CD8-positive, alpha-beta memory T cell (primary cell): ENCODE measurements around the gene ACP6. TPM values are rescaled to one million over a fixed set of nuclear protein-coding genes. Genes with fewer than 3 reads are reported as not detected.

Experiments
- CTCF ChIA-PET: fragments of 350-600 bp; sonication (Branson Sonifier 250); formaldehyde crosslinking; loops from one replicate; lab custom pipeline; 2021; ENCODE audit warnings: antibody characterized with exemption; lab: Charles Lee
- POLR2A ChIA-PET: fragments of 350-600 bp; sonication (Branson Sonifier 250); formaldehyde crosslinking; loops from one replicate; lab custom pipeline; 2021; ENCODE audit warnings: antibody characterized with exemption; lab: Charles Lee
- DNase-seq, 5 donors: peaks; one replicate each; pipeline versions ENCODE4 v3.0.0 to v3.0.0-alpha.2; 2020 to 2022; ENCODE audit warnings: mixed read lengths in 1 of 5
- H3K27ac ChIP-seq: one replicate; pipeline ENCODE4 v1.7.0; 2013; ENCODE audit warnings: low read depth, mild to moderate bottlenecking, low read length, moderate library complexity
- H3K27me3 ChIP-seq: 2 replicates; pipeline ENCODE4 v1.7.0; 2013; ENCODE audit warnings: low read length, mild to moderate bottlenecking; ENCODE audit not compliant: insufficient read depth, poor library complexity, severe bottlenecking
- H3K36me3 ChIP-seq: 2 replicates; pipeline ENCODE4 v1.7.0; 2013; ENCODE audit warnings: mild to moderate bottlenecking, low read length, moderate library complexity; ENCODE audit not compliant: insufficient read depth
- H3K4me1 ChIP-seq: 2 replicates; pipeline ENCODE4 v1.7.0; 2013; ENCODE audit warnings: mild to moderate bottlenecking, low read length, moderate library complexity; ENCODE audit not compliant: insufficient read depth
- H3K4me3 ChIP-seq: 2 replicates; pipeline ENCODE4 v1.7.0; 2013; ENCODE audit warnings: mild to moderate bottlenecking, low read length
- H3K9me3 ChIP-seq: 2 replicates; pipeline ENCODE4 v1.7.0; 2013; ENCODE audit warnings: mild to moderate bottlenecking, low read length
- H3K27ac Mint-ChIP-seq, 8 donors: one replicate each; pipeline ENCODE4 v1.8.0; 2020 to 2021; ENCODE audit warnings: mixed read lengths in 8 of 8, mild to moderate bottlenecking in 6 of 8, inconsistent platforms in 3 of 8, moderate library complexity in 3 of 8
- H3K27me3 Mint-ChIP-seq, 2 donors: one replicate each; pipeline ENCODE4 v1.8.0; 2020 to 2021; ENCODE audit warnings: mixed read lengths in 2 of 2, mild to moderate bottlenecking in 1 of 2, moderate library complexity in 1 of 2
- H3K36me3 Mint-ChIP-seq, 3 donors: one replicate each; pipeline ENCODE4 v1.8.0; 2020 to 2021; ENCODE audit warnings: mixed read lengths in 3 of 3, inconsistent platforms in 1 of 3, mild to moderate bottlenecking in 1 of 3
- H3K4me1 Mint-ChIP-seq, 3 donors: one replicate each; pipeline ENCODE4 v1.8.0; 2020 to 2021; ENCODE audit warnings: mixed read lengths in 3 of 3, inconsistent platforms in 1 of 3, mild to moderate bottlenecking in 1 of 3
- H3K4me3 Mint-ChIP-seq, 7 donors: one replicate each; pipeline ENCODE4 v1.8.0; 2020 to 2021; ENCODE audit warnings: mixed read lengths in 7 of 7, mild to moderate bottlenecking in 6 of 7, moderate library complexity in 4 of 7, inconsistent platforms in 2 of 7
- H3K9me3 Mint-ChIP-seq, 5 donors: one replicate each; pipeline ENCODE4 v1.8.0; 2020 to 2022; ENCODE audit warnings: mixed read lengths in 5 of 5, mild to moderate bottlenecking in 3 of 5, moderate library complexity in 2 of 5, inconsistent platforms in 1 of 5
- polyA plus RNA-seq: library from polyadenylated mRNA; unstranded; fragments of 300-500 nt; fragmentation: Illumina TruSeq; gene quantifications from one replicate; pipeline ENCODE4 v1.2.3, GENCODE V29; 2021
- total RNA-seq, 2 experiments: library from RNA; stranded (reverse); gene quantifications; one replicate each; pipeline ENCODE4 v1.2.3, GENCODE V29; 2021

The ACP6 gene
- total and polyA plus RNA-seq, 3 experiments from 2014 or later, result 5.2 to 14.7 (median 7.5) TPM

- Histone ChIP-seq H3K9me3 (no peaks in the 10 kb centered on the region), H3K36me3 (no peaks in the 10 kb centered on the region), H3K4me3 (no peak overlapping the region), H3K4me1 (peaks cover 10% of the 10 kb centered on the region), H3K27me3 (no peaks in the 10 kb centered on the region), H3K27ac (no peak overlapping the region)
- peak overlapping the region in 2 of 7 donors; percentile 27 to 51 for H3K4me3 Mint-ChIP-seq
- peak; percentile 35 to 69 (median 40) for DNase-seq
- H3K4me1 Mint-ChIP-seq, result peaks cover 25 to 49% (median 27%) of the 10 kb centered on the region in 3 donors
- H3K27ac Mint-ChIP-seq, result peak overlapping the region in 4 of 8 donors; percentile 22 to 58 (median 42)
- H3K36me3 Mint-ChIP-seq, result peaks cover 0 to 20% (median 8%) of the 10 kb centered on the region in 3 donors
- H3K9me3 Mint-ChIP-seq, result no peaks in the 10 kb centered on the region
- no peaks in the 10 kb centered on the region for H3K27me3 Mint-ChIP-seq
- POLR2A ChIA-PET, result interaction anchor here (1.0 kb wide), 1 partner anchor 28 kb away, joined by 7 read pairs; no protein-coding TSS in a partner anchor
- CTCF ChIA-PET, result interaction anchor here (0.9 to 2.8 kb wide), 14 partner anchors 10 to 139 kb away, joined by 3 to 19 read pairs (median 4); partner anchors contain the start of gene ACP6
Observed at GRCh38 chr1:147627435-147628110, 42.8 kb downstream of the ACP6 start.

DNA sequence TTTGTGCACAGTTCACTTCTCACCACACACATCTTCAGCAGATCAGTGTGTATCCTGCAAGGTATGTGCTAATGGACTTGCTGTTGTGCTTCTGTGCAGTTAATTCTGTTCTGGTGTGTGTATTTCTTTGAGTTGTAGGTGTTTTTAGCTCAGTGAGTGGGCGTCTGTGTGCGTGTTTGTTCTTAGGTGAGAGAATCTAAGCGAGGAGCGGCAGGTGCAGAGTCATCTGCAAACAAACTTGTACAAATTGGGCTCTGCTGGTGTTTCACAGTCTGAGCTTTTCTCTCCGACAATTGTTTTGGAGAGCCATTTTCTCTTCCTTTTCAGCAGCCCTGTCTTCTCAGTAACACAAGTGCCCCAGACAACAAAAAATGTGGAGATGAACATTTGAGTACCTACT is 43.6 kb downstream of the ACP6 start:
- no peak overlapping the region for H3K4me3 ChIP-seq
- H3K4me1 ChIP-seq, result peaks cover 10% of the 10 kb centered on the region
- no peaks in the 10 kb centered on the region for H3K27me3 Mint-ChIP-seq
- peaks cover 0 to 16% (median 4%) of the 10 kb centered on the region in 3 donors for H3K36me3 Mint-ChIP-seq
- H3K27ac Mint-ChIP-seq, result peak overlapping the region in 2 of 8 donors; percentile 54 to 74
- H3K9me3 Mint-ChIP-seq, result no peaks in the 10 kb centered on the region
- H3K36me3 ChIP-seq, result no peaks in the 10 kb centered on the region
- peaks cover 25 to 49% (median 27%) of the 10 kb centered on the region in 3 donors for H3K4me1 Mint-ChIP-seq
- no peaks in the 10 kb centered on the region for H3K27me3 ChIP-seq
- H3K9me3 ChIP-seq, result no peaks in the 10 kb centered on the region
- no peak overlapping the region for H3K27ac ChIP-seq
- DNase-seq, result no peak
- ChIA-PET POLR2A (no interaction called here), CTCF (interaction anchor here (0.9 to 2.8 kb wide), 13 partner anchors 11 to 138 kb away, joined by 3 to 19 read pairs (median 3); partner anchors contain the start of gene ACP6)
- peak overlapping the region in 2 of 7 donors; percentile 49 to 56 for H3K4me3 Mint-ChIP-seq

- POLR2A ChIA-PET, result no interaction called here
- no peak overlapping the region for H3K4me3 ChIP-seq
- H3K4me1 Mint-ChIP-seq, result peaks cover 25 to 48% (median 27%) of the 10 kb centered on the region in 3 donors
- H3K27ac Mint-ChIP-seq, result no peak overlapping the region
- H3K36me3 ChIP-seq, result no peaks in the 10 kb centered on the region
- CTCF ChIA-PET, result interaction anchor here (1.1 to 2.8 kb wide), 6 partner anchors 15 to 134 kb away, joined by 3 to 19 read pairs (median 5); partner anchors contain the start of gene ACP6
- H3K4me3 Mint-ChIP-seq, result no peak overlapping the region
- DNase-seq, result no peak
- H3K4me1 ChIP-seq, result peaks cover 10% of the 10 kb centered on the region
- no peaks in the 10 kb centered on the region for H3K27me3 Mint-ChIP-seq
- H3K9me3 ChIP-seq, result no peaks in the 10 kb centered on the region
- H3K36me3 Mint-ChIP-seq, result peaks cover 0 to 16% (median 4%) of the 10 kb centered on the region in 3 donors
- no peaks in the 10 kb centered on the region for H3K27me3 ChIP-seq
- H3K9me3 Mint-ChIP-seq, result no peaks in the 10 kb centered on the region
- no peak overlapping the region for H3K27ac ChIP-seq
Observed at GRCh38 chr1:147626291-147626690, 44.0 kb downstream of the ACP6 start.

- no peaks in the 10 kb centered on the region for H3K27me3 Mint-ChIP-seq
- Histone ChIP-seq H3K9me3 (no peaks in the 10 kb centered on the region), H3K4me1 (peaks cover 10% of the 10 kb centered on the region), H3K4me3 (no peak overlapping the region), H3K27me3 (no peaks in the 10 kb centered on the region), H3K36me3 (no peaks in the 10 kb centered on the region), H3K27ac (no peak overlapping the region)
- H3K4me3 Mint-ChIP-seq, result no peak overlapping the region
- H3K9me3 Mint-ChIP-seq, result no peaks in the 10 kb centered on the region
- POLR2A ChIA-PET, result no interaction called here
- peaks cover 0 to 18% (median 9%) of the 10 kb centered on the region in 3 donors for H3K36me3 Mint-ChIP-seq
- CTCF ChIA-PET, result no interaction called here
- H3K4me1 Mint-ChIP-seq, result peaks cover 25 to 43% (median 25%) of the 10 kb centered on the region in 3 donors
- peak overlapping the region in 1 of 8 donors; percentile 76 for H3K27ac Mint-ChIP-seq
- DNase-seq, result no peak
Observed at GRCh38 chr1:147625362-147625995, 44.8 kb downstream of the ACP6 start.

DNA sequence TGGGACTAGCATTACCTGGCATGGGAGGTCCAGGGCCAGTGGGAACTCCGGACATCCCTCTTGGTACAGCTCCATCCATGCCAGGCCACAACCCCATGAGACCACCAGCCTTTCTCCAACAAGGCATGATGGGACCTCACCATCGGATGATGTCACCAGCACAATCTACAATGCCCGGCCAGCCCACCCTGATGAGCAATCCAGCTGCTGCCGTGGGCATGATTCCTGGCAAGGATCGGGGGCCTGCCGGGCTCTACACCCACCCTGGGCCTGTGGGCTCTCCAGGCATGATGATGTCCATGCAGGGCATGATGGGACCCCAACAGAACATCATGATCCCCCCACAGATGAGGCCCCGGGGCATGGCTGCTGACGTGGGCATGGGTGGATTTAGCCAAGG is 45.8 kb downstream of the ACP6 start:
- DNase-seq, result no peak
- ChIA-PET CTCF (no interaction called here), POLR2A (no interaction called here)
- Mint-ChIP-seq H3K4me1 (peaks cover 16 to 33% (median 18%) of the 10 kb centered on the region in 3 donors), H3K4me3 (no peak overlapping the region), H3K27me3 (no peaks in the 10 kb centered on the region), H3K36me3 (peaks cover 0 to 19% (median 9%) of the 10 kb centered on the region in 3 donors), H3K27ac (peak overlapping the region in 1 of 8 donors; percentile 69), H3K9me3 (no peaks in the 10 kb centered on the region)
- Histone ChIP-seq H3K27me3 (no peaks in the 10 kb centered on the region), H3K9me3 (no peaks in the 10 kb centered on the region), H3K36me3 (peaks cover 2% of the 10 kb centered on the region), H3K4me1 (peaks cover 4% of the 10 kb centered on the region), H3K4me3 (no peak overlapping the region), H3K27ac (no peak overlapping the region)

- CTCF ChIA-PET, result no interaction called here
- H3K27ac ChIP-seq, result no peak overlapping the region
- Mint-ChIP-seq H3K4me1 (peaks cover 11 to 28% (median 13%) of the 10 kb centered on the region in 3 donors), H3K4me3 (no peak overlapping the region), H3K27me3 (no peaks in the 10 kb centered on the region), H3K27ac (peak overlapping the region in 1 of 8 donors; percentile 17), H3K9me3 (no peaks in the 10 kb centered on the region), H3K36me3 (peaks cover 0 to 22% (median 9%) of the 10 kb centered on the region in 3 donors)
- POLR2A ChIA-PET, result no interaction called here
- no peaks in the 10 kb centered on the region for H3K9me3 ChIP-seq
- H3K27me3 ChIP-seq, result no peaks in the 10 kb centered on the region
- no peak overlapping the region for H3K4me3 ChIP-seq
- no peaks in the 10 kb centered on the region for H3K4me1 ChIP-seq
- DNase-seq, result no peak
- H3K36me3 ChIP-seq, result peaks cover 7% of the 10 kb centered on the region
Observed at GRCh38 chr1:147624011-147624410, 46.3 kb downstream of the ACP6 start.

- H3K9me3 ChIP-seq, result no peaks in the 10 kb centered on the region
- CTCF ChIA-PET, result no interaction called here
- no peak overlapping the region for H3K27ac ChIP-seq
- H3K9me3 Mint-ChIP-seq, result no peaks in the 10 kb centered on the region
- no peak for DNase-seq
- H3K4me1 Mint-ChIP-seq, result peaks cover 15 to 29% (median 18%) of the 10 kb centered on the region in 3 donors
- H3K27me3 ChIP-seq, result no peaks in the 10 kb centered on the region
- POLR2A ChIA-PET, result no interaction called here
- H3K36me3 Mint-ChIP-seq, result peaks cover 0 to 34% (median 16%) of the 10 kb centered on the region in 3 donors
- peaks cover 8% of the 10 kb centered on the region for H3K36me3 ChIP-seq
- H3K27ac Mint-ChIP-seq, result peak overlapping the region in 3 of 8 donors; percentile 7 to 49 (median 43)
- no peaks in the 10 kb centered on the region for H3K27me3 Mint-ChIP-seq
- peaks cover 13% of the 10 kb centered on the region for H3K4me1 ChIP-seq
- no peak overlapping the region for H3K4me3 Mint-ChIP-seq
- H3K4me3 ChIP-seq, result no peak overlapping the region
Observed at GRCh38 chr1:147622731-147623130, 47.6 kb downstream of the ACP6 start.

DNA sequence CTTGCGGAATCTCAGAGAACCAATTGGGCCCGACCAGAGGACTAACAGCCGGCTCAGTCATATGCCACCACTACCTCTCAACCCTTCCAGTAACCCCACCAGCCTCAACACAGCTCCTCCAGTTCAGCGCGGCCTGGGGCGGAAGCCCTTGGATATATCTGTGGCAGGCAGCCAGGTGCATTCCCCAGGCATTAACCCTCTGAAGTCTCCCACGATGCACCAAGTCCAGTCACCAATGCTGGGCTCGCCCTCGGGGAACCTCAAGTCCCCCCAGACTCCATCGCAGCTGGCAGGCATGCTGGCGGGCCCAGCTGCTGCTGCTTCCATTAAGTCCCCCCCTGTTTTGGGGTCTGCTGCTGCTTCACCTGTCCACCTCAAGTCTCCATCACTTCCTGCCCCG is 49.8 kb downstream of the ACP6 start:
- Mint-ChIP-seq H3K4me3 (no peak overlapping the region), H3K4me1 (peaks cover 19 to 25% (median 20%) of the 10 kb centered on the region in 3 donors), H3K36me3 (peaks cover 0 to 48% (median 20%) of the 10 kb centered on the region in 3 donors), H3K27me3 (no peaks in the 10 kb centered on the region), H3K27ac (peak overlapping the region in 1 of 8 donors; percentile 30), H3K9me3 (no peaks in the 10 kb centered on the region)
- no peak overlapping the region for H3K4me3 ChIP-seq
- H3K36me3 ChIP-seq, result peaks cover 17% of the 10 kb centered on the region
- H3K27me3 ChIP-seq, result no peaks in the 10 kb centered on the region
- ChIA-PET CTCF (no interaction called here), POLR2A (no interaction called here)
- no peaks in the 10 kb centered on the region for H3K9me3 ChIP-seq
- no peak overlapping the region for H3K27ac ChIP-seq
- no peak for DNase-seq
- peaks cover 17% of the 10 kb centered on the region for H3K4me1 ChIP-seq
